Nephron (organoid): Measurements from ENCODE around the gene B3GNT8.

Experiments
- H3K27ac Mint-ChIP-seq, 3 experiments: 2 replicates each; pipeline ENCODE4 v1.8.0; 2020; ENCODE audit warnings: mixed read lengths in 3 of 3, mild to moderate bottlenecking in 2 of 3, moderate library complexity in 1 of 3
- H3K27me3 Mint-ChIP-seq: 2 replicates; pipeline ENCODE4 v1.8.0; 2021; ENCODE audit warnings: low read depth, mild to moderate bottlenecking, moderate library complexity, mixed read lengths
- H3K36me3 Mint-ChIP-seq: 2 replicates; pipeline ENCODE4 v1.8.0; 2020; ENCODE audit warnings: low read depth, mixed read lengths
- H3K4me1 Mint-ChIP-seq: 2 replicates; pipeline ENCODE4 v1.8.0; 2020; ENCODE audit warnings: mixed read lengths
- H3K4me3 Mint-ChIP-seq, 3 experiments: 2 replicates each; pipeline ENCODE4 v1.8.0; 2020; ENCODE audit warnings: mild to moderate bottlenecking in 3 of 3, mixed read lengths in 3 of 3, moderate library complexity in 2 of 3
- H3K9me3 Mint-ChIP-seq: 2 replicates; pipeline ENCODE4 v1.8.0; 2020; ENCODE audit warnings: mixed read lengths
- CTCF ChIP-seq, 3 experiments: fragments of 200-600 bp; sonication (generic); IDR thresholded peaks; one replicate each; pipeline ENCODE4 v1.5.0; 2021; ENCODE audit warnings: antibody characterized with exemption in 3 of 3; ENCODE audit not compliant: unreplicated experiment in 3 of 3

Gene B3GNT8

GRCh38 chr19:41426116-41426841 lies 895 bp downstream of the B3GNT8 start:
- H3K36me3 Mint-ChIP-seq: peaks cover 22% of the 10 kb centered on the region
- no peaks in the 10 kb centered on the region for H3K27me3 Mint-ChIP-seq
- H3K9me3 Mint-ChIP-seq: no peaks in the 10 kb centered on the region

GRCh38 chr19:41425174-41426115 lies 1.7 kb downstream of the B3GNT8 start:
- Mint-ChIP-seq H3K9me3 (no peaks in the 10 kb centered on the region), H3K27me3 (no peaks in the 10 kb centered on the region), H3K36me3 (peaks cover 22% of the 10 kb centered on the region), H3K27ac (peak overlapping the region in 2 of 3 experiments; percentile 19 to 49), H3K4me3 (peak overlapping the region; percentile 58 to 82 (median 74)), H3K4me1 (peaks cover 23% of the 10 kb centered on the region)
- no peak for TF ChIP-seq CTCF (IDR thresholded peaks at IDR 0.05; ENCODE audit: unreplicated experiment in 3 of 3)

More at GRCh38 chr19:41426116-41426841, 895 bp downstream of the B3GNT8 start:
- peak overlapping the region; percentile 19 to 70 (median 49) for H3K27ac Mint-ChIP-seq
- peak overlapping the region; percentile 82 to 84 (median 83) for H3K4me3 Mint-ChIP-seq
- H3K4me1 Mint-ChIP-seq: peaks cover 23% of the 10 kb centered on the region
- no peak for TF ChIP-seq CTCF (IDR thresholded peaks at IDR 0.05; ENCODE audit: unreplicated experiment in 3 of 3)

GRCh38 chr19:41424335-41425173 lies 2.6 kb downstream of the B3GNT8 start:
- H3K9me3 Mint-ChIP-seq: no peaks in the 10 kb centered on the region
- TF ChIP-seq CTCF (IDR thresholded peaks at IDR 0.05; ENCODE audit: unreplicated experiment in 3 of 3): no peak
- peaks cover 29% of the 10 kb centered on the region for H3K36me3 Mint-ChIP-seq
- no peak overlapping the region for H3K4me3 Mint-ChIP-seq
- no peaks in the 10 kb centered on the region for H3K27me3 Mint-ChIP-seq
- peaks cover 23% of the 10 kb centered on the region for H3K4me1 Mint-ChIP-seq
- no peak overlapping the region for H3K27ac Mint-ChIP-seq

GRCh38 chr19:41422955-41423354 lies 4.2 kb downstream of the B3GNT8 start:
- Mint-ChIP-seq H3K4me1 (peaks cover 11% of the 10 kb centered on the region), H3K27ac (no peak overlapping the region), H3K27me3 (no peaks in the 10 kb centered on the region), H3K9me3 (no peaks in the 10 kb centered on the region), H3K36me3 (peaks cover 39% of the 10 kb centered on the region), H3K4me3 (no peak overlapping the region)
- TF ChIP-seq CTCF (IDR thresholded peaks at IDR 0.05; ENCODE audit: unreplicated experiment in 3 of 3): no peak

GRCh38 chr19:41422456-41422855 lies 4.7 kb downstream of the B3GNT8 start:
- Mint-ChIP-seq H3K4me3 (no peak overlapping the region), H3K27me3 (no peaks in the 10 kb centered on the region), H3K36me3 (peaks cover 40% of the 10 kb centered on the region), H3K27ac (no peak overlapping the region), H3K4me1 (peaks cover 6% of the 10 kb centered on the region), H3K9me3 (no peaks in the 10 kb centered on the region)
- TF ChIP-seq CTCF (IDR thresholded peaks at IDR 0.05; ENCODE audit: unreplicated experiment in 3 of 3): no peak
